ENCODE results near the gene RPTOR. TPM values are rescaled to one million over a fixed set of nuclear protein-coding genes. Genes with fewer than 3 reads are reported as not detected.
"Not testable (repeated sequence)": the region's sequence is repeated elsewhere in the genome, so short reads cannot be mapped to it uniquely, and the experiment has no call there.

The RPTOR gene
- total and polyA plus RNA-seq, 2 donors (not counting 3 experiments of a cell fraction or from before 2014, with no cell fraction given) = 10.7 to 41.8 TPM

DNA sequence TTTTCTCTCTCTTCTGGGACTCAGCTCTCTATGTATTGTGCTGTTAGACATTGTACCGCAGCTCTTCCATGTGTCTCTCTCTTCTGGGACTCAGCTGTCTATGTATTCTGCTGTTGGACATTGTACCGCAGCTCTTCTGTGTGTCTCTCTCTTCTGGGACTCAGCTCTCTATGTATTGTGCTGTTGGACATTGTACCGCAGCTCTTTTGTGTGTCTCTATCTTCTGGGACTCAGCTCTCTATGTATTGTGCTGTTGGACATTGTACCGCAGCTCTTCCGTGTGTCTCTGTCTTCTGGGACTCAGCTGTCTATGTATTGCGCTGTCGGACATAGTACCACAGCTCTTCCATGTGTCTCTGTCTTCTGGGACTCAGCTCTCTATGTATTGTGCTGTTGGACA is 84.2 kb downstream of the RPTOR start:
- POLR2A ChIA-PET; H2AFZ ChIP-seq (ENCODE audit: low read depth, low read length); H3K4me3 ChIP-seq (replicated peaks in 1 of 3; ENCODE audit: insufficient read depth in 1 of 3, low read depth in 1 of 3, low read length in 3 of 3); intact Hi-C loops (cut with micrococcal nuclease); H4K20me1 ChIP-seq (replicated peaks; ENCODE audit: control insufficient read depth, extremely low read depth, insufficient read depth, low read length); DNase-seq (ENCODE audit: low read depth, low spot score); H3K36me3 ChIP-seq (ENCODE audit: control insufficient read depth in 2 of 2, extremely low read depth in 1 of 2, insufficient read depth in 2 of 2, low read length in 2 of 2); dilution Hi-C loops (cut with MboI; ENCODE audit: extremely low pct_ligation_motif_present, low sequenced_read_pairs); H3K27me3 ChIP-seq (ENCODE audit: control insufficient read depth in 2 of 2, insufficient read depth in 2 of 2, low read length in 2 of 2); H3K27ac ChIP-seq (ENCODE audit: insufficient read depth, low read depth, low read length); FAIRE-seq; BruUV-seq (replicated peaks); H3K9me3 ChIP-seq (replicated peaks; ENCODE audit: control insufficient read depth, insufficient read depth, low read length); H3K9me1 ChIP-seq (replicated peaks; ENCODE audit: control insufficient read depth, extremely low read depth, insufficient read depth, low read length); H3K9ac ChIP-seq (replicated peaks; ENCODE audit: extremely low read depth, insufficient read depth, low read length); H3K4me2 ChIP-seq (ENCODE audit: insufficient read depth, low read length); H3K4me1 ChIP-seq (ENCODE audit: control insufficient read depth, extremely low read depth, insufficient read depth, low read length): not testable (repeated sequence)
- peaks cover 11% of the 10 kb centered on the region for H3K79me2 ChIP-seq (ENCODE audit: control insufficient read depth, insufficient read depth, low read length)
- CTCF ChIA-PET = interaction anchor here (1.1 to 1.9 kb wide), 2 partner anchors 12 to 17 kb away, joined by 4 to 11 read pairs; no protein-coding TSS in a partner anchor

DNA sequence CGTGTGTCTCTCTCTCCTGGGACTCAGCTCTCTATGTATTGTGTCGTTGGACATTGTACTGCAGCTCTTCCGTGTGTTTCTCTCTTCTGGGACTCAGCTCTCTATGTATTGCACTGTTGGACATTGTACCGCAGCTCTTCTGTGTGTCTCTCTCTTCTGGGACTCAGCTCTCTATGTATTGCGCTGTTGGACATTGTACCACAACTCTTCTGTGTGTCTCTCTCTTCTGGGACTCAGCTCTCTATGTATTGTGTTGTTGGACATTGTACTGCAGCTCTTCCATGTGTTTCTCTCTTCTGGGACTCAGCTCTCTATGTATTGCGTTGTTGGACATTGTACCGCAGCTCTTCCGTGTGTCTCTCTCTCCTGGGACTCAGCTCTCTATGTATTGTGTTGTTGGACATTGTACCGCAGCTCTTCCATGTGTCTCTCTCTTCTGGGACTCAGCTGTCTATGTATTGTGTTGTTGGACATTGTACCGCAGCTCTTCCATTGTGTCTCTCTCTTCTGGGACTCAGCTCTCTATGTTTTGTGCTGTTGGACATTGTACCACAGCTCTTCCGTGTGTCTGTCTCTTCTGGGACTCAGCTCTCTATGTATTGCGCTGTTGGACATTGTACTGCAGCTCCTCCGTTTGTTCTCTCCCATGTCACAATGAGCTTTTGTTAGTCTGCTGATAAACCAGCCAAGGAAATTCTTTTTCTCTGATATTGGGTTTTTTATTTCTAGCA is 84.8 kb downstream of the RPTOR start:
- H3K4me3 ChIP-seq (replicated peaks in 1 of 3; ENCODE audit: insufficient read depth in 1 of 3, low read depth in 1 of 3, low read length in 3 of 3) = no peak overlapping the region
- no peak overlapping the region for H3K27ac ChIP-seq (ENCODE audit: insufficient read depth, low read depth, low read length)
- DNase-seq (ENCODE audit: low read depth, low spot score) (no peak), FAIRE-seq (no peak)
- no peaks in the 10 kb centered on the region for H4K20me1 ChIP-seq (replicated peaks; ENCODE audit: control insufficient read depth, extremely low read depth, insufficient read depth, low read length)
- H3K79me2 ChIP-seq (ENCODE audit: control insufficient read depth, insufficient read depth, low read length) = peaks cover 11% of the 10 kb centered on the region
- H3K27me3 ChIP-seq (ENCODE audit: control insufficient read depth in 2 of 2, insufficient read depth in 2 of 2, low read length in 2 of 2) = no peaks in the 10 kb centered on the region
- POLR2A ChIA-PET = no interaction called here
- no peaks in the 10 kb centered on the region for H3K9me3 ChIP-seq (replicated peaks; ENCODE audit: control insufficient read depth, insufficient read depth, low read length)
- no peak overlapping the region for H3K9ac ChIP-seq (replicated peaks; ENCODE audit: extremely low read depth, insufficient read depth, low read length)
- intact Hi-C loops (cut with micrococcal nuclease) (no loop called here), dilution Hi-C loops (cut with MboI; ENCODE audit: extremely low pct_ligation_motif_present, low sequenced_read_pairs) (no loop called here)
- no peaks in the 10 kb centered on the region for H3K4me1 ChIP-seq (ENCODE audit: control insufficient read depth, extremely low read depth, insufficient read depth, low read length)
- H3K9me1 ChIP-seq (replicated peaks; ENCODE audit: control insufficient read depth, extremely low read depth, insufficient read depth, low read length) = no peaks in the 10 kb centered on the region
- peaks cover 2% of the 10 kb centered on the region in 2 experiments for H3K36me3 ChIP-seq (ENCODE audit: control insufficient read depth in 2 of 2, extremely low read depth in 1 of 2, insufficient read depth in 2 of 2, low read length in 2 of 2)
- no TSS peak for BruUV-seq (replicated peaks)
- H3K4me2 ChIP-seq (ENCODE audit: insufficient read depth, low read length) = no peak overlapping the region
- TF ChIP-seq FOS (IDR thresholded peaks at IDR 0.05; ENCODE audit: borderline replicate concordance, insufficient read depth, low read length) (no peak), EZH2 (IDR thresholded peaks at IDR 0.05; ENCODE audit: borderline replicate concordance, low read depth, low read length, severe bottlenecking) (no peak), POLR2AphosphoS5 (IDR thresholded peaks at IDR 0.05; ENCODE audit: insufficient read depth, low read depth, low read length) (no peak), MYC (IDR thresholded peaks at IDR 0.05; ENCODE audit: low read depth, low read length) (no peak), GATA2 (IDR thresholded peaks at IDR 0.05; ENCODE audit: insufficient read depth, insufficient read length, low read depth, low read length) (no peak), POLR2A (IDR thresholded peaks at IDR 0.05; ENCODE audit: low read depth, low read length) (no peak), JUN (IDR thresholded peaks at IDR 0.05; ENCODE audit: borderline replicate concordance, insufficient read depth, insufficient read length, low read depth) (no peak), CTCF (IDR thresholded peaks at IDR 0.05; ENCODE audit: extremely low read depth in 1 of 2, insufficient read depth in 1 of 2, low read depth in 1 of 2, low read length in 2 of 2) (no peak)
- TF ChIP-seq, protein P1, sequence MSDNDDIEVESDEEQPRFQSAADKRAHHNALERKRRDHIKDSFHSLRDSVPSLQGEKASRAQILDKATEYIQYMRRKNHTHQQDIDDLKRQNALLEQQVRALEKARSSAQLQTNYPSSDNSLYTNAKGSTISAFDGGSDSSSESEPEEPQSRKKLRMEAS (IDR thresholded peaks at IDR 0.05; ENCODE audit: insufficient read depth, insufficient read length) = no peak
- CTCF ChIA-PET = interaction anchor here (1.1 to 1.9 kb wide), 2 partner anchors 11 to 18 kb away, joined by 4 to 11 read pairs; no protein-coding TSS in a partner anchor
- H2AFZ ChIP-seq (ENCODE audit: low read depth, low read length) = no peak overlapping the region

Measured in endothelial cell of umbilical vein (primary cell).